ENCODE data around the gene MYOD1.

DNA sequence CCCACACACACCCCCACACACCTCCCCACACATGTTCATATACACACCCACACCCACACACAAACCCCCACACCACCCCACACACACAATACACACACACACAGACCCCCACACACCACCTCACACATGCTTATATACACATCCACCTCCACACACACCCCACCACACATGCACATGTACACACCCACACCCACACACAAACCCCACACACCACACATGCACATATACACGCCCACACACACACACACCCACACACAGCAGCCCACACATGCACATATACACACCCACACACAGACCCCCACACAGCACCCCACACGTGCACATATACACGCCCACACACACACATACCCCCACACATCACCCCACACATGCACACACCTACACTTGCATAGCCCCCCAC is 44.3 kb downstream of the MYOD1 start:
- TF ChIP-seq, protein P1, sequence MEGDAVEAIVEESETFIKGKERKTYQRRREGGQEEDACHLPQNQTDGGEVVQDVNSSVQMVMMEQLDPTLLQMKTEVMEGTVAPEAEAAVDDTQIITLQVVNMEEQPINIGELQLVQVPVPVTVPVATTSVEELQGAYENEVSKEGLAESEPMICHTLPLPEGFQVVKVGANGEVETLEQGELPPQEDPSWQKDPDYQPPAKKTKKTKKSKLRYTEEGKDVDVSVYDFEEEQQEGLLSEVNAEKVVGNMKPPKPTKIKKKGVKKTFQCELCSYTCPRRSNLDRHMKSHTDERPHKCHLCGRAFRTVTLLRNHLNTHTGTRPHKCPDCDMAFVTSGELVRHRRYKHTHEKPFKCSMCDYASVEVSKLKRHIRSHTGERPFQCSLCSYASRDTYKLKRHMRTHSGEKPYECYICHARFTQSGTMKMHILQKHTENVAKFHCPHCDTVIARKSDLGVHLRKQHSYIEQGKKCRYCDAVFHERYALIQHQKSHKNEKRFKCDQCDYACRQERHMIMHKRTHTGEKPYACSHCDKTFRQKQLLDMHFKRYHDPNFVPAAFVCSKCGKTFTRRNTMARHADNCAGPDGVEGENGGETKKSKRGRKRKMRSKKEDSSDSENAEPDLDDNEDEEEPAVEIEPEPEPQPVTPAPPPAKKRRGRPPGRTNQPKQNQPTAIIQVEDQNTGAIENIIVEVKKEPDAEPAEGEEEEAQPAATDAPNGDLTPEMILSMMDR (IDR thresholded peaks at IDR 0.05; ENCODE audit: low read depth, low read length, poor library complexity, severe bottlenecking): no peak
- no peak for TF ChIP-seq EZH2phosphoT487 (IDR thresholded peaks at IDR 0.05; ENCODE audit: borderline replicate concordance, low read length)

Measured in DOHH2 (cell line).